HG02884 (cell line): Measurements from ENCODE around the gene MATCAP1.
A peak's percentile ranks its signal among the peaks of the same experiment; 100 is the strongest.

Source experiments
- ATAC-seq: cut with Tn5 transposase; IDR thresholded peaks from one replicate; pipeline ENCODE4 v1.9.1; 2021; ENCODE audit warnings: mild to moderate bottlenecking, moderate library complexity; ENCODE audit not compliant: unreplicated experiment

The MATCAP1 gene

DNA sequence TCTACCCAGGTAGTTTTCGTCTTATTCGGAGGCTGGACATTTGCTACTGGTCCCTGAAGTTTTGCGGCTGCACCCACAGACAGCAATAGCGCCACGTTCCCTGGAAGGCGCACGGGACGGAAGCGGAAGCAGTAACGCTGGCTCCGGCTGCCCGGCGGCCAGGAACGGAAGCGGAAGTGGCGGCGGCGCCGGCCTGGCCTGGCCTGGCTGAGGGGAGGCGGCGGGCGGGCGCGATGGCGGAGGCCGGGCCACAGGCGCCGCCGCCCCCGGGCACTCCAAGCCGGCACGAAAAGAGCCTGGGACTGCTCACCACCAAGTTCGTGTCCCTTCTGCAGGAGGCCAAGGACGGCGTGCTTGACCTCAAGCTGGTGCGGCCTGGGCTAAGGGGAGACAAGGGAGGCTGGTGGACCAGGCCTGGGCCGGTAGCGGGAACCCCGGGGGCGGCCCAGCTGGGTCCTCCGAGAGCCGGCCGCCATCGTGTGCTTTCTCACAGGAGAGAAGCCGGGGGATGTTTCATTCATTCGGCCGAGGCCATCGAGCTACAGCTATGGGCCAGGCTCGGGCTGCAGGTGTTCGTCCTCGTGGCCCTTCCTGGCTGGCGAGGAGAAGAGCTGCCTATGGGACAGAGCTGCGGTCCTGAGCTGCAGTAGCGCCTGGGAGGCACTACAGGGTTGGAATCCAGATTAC, 8.4 kb upstream of the MATCAP1 start, which contains the start of gene E2F4:
Gene E2F4 (plus strand): TSS at position 161 of the 687 bp plus-strand sequence. CDS start 73 bp downstream, at position 234.
- ATAC-seq, result peak; percentile 94

DNA sequence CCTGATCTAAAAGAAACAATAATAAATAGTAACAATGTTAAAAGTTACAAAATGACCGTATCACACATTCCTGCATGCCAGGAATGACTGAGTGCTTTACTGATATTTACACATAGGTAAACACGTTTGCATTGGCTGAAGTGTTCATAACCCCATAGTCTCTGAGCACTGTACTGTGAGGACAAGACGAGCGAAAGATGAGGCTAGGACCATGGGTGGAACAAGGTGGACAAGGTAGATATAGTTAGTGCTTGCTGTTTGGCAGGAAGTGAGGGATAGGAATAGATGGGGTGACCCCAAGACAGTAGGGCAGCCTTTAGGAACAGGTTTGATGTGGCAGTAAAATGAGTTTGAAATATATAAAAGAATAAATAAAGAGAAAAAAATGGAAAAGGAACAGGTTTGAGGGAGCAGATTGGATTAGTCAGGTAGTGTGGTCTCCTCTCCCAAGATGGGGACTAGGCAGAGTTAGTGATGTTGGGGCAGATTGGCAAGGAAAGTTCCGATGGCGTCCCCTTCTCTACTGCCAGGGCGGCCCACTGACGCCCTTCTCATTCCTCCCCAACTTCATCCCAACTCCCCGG, 7.7 kb upstream of the MATCAP1 start:
- ATAC-seq, result no peak

DNA sequence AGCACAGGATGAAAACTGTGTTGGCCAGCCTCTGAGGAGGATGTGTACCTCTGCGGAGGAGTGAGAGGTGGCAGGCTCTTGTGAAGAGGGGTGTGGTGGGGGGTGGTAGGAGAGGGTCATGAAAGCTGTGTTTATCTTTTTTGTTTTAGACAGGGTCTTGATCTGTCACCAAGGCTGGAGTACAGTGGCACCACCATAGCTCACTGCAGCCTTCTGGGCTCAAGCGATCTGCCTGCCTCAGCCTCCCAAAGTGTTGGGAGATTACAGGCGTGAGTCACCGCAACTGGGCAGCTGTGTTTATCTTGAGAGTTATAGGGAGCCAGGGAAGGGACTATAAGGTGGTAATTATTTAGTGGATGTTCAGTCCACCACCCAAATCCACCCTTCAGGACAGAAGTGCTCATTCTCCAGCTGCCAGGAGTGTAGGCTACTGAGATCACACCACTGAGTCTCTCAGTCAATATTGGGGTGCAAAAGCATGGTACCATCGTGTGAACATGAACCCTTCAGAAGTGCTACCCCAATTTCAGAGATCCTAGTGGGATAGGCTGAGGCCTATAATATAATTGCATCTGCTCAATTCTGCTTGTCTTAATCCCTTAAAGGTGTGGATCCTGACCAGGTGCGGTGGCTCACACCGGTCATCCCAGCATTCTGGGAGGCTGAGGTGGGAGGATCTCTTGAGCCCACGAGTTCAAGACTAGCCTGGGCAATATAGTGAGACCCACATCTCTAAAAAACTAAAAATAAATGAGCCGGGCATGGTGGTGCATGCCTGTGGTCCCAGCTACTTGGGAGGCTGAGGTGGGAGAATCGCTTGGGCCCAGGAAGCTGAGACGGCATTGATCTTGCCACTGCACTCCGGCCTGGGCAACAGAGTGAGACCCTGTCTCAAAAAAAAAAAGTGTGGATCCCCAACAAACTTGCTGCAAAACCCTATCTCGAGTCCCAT, 7.0 kb upstream of the MATCAP1 start:
- no peak for ATAC-seq

GRCh38 chr16:67190041-67190440, 6.3 kb upstream of the MATCAP1 start, which contains the start of gene EXOC3L1:
TSS of gene EXOC3L1 (minus strand) at chr16:67190136. CDS start at chr16:67189676, 460 bp downstream.
- ATAC-seq, result no peak

- ATAC-seq, result no peak
Observed at GRCh38 chr16:67188798-67189197, 5.0 kb upstream of the MATCAP1 start.

DNA sequence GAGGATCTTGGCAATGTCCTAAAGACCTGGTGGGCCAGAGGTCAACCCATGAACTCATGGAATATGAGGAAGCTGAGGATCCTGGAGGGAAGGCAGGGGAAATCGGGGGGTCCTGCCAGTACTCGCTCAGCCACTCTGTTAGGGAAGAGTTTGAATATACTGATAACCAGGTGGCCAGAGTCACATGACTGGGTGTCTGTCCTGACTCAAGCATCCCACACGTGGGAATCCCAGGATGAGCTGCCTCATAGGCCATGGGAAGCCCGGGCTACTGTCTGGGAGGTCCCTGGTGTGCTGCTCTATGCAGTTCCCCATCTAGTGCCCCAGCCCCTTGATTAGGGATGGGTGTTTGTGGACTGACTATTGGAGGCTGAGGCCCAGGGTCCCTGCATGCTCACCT, 4.6 kb upstream of the MATCAP1 start:
- no peak for ATAC-seq

DNA sequence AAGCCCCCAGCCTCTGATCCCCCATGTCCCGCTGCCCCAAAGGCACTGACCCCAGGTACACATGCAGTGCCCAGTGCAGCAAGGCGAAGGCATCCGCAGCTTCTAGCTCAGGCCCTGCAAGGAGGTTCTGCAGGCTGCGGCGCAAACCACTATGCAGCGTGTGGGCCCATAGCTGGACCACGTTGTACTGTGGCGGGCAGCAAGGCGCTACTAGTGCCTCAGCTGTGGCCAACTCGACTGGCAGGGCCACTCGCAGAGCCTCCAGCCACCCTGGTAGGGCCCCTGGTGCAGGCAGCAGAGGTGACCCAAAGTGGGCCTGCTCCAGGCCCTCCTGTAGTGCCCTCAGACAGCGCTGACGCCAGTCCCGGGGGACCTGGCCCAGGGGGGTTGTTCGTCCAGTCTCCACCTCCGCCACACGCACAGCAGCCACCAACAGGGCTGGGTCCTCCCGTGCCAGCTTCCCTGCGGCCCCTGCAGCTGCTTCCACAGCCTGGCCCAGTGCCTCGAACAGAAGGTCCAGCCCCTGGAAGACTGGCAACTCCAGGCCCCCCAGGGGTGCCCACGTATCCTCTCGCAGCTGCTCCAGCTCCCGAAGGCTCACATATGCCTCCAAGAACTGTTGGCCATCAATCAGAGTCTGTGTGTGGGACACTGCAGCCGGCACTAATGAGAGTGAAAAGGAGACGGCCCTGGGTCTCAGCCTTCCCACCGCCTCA, 3.6 kb upstream of the MATCAP1 start:
- no peak for ATAC-seq

GRCh38 chr16:67186550-67186950, 2.8 kb upstream of the MATCAP1 start:
- no peak for ATAC-seq

DNA sequence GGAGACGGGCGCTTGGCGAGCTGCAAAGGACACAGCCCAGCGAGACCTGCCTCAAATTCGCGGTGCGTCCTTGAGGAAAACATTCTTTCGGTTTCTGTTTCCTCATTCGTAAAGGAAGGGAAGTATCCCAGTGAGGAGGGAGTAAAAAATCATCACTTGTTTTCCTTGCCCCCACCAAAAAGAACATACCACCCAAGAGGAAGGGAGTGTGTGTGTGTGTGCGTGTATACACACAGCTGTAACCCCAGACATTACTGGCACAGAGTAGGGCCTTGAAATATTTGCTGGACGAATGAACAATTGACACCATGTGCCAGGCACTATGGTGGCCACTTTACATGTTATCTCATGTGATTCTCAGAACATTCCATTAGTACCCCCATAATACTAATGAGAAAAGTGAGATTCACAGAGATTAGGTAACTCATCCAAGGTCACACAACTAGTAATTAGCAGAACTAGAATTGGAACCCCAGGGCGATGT, 1.9 kb upstream of the MATCAP1 start:
- ATAC-seq, result no peak

DNA sequence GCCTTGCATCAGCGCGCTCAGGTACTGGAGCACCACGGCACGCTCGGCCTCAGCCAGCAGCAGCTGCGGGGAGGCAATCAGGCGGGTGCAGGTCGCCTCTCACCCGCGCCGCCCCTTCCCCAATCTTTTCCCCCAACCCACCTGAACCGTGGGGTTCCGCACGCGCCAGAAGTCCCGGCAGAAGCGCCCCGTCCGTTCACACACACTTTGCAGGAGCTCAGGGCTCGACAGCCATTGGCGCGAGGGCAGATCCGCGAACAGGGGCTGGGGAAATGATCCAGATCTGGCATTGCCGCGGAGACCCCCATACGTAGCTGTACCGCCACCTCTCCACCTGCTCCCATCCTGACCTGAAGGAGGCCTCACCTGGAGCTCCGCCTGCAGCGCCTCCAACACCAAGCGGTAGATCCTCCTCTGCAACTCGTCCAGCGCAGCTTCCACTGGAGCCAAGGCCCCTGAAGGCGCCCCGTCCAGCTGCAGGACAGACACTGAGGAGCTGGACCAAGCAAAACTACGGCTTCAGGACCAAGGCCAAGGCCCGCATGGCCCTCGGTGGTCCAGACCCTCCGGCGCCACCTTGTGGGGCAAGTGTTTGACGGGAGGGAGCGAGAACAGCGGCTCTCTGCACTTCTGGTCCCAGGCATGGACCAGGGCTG, 1.4 kb upstream of the MATCAP1 start:
- ATAC-seq, result no peak

GRCh38 chr16:67184453-67184994, 761 bp upstream of the MATCAP1 start:
- no peak for ATAC-seq

DNA sequence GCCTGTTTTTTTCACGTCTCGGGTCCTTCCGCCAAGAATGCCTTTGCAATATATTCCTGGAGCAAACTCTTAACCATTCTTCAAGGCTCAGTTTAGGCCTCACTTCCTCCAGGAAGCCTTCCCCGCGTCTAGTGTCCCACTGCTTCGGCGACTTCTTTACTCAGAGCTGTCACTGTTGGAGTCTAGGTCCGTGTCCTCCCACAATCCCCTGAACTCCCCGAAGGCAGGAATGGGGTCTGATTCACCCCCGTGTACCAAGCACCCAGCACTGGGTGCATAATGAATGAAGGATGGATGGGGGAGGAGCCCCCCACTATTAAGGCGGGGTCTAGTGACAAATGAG, 508 bp downstream of the MATCAP1 start:
- no peak for ATAC-seq

GRCh38 chr16:67182288-67182687, 1.5 kb downstream of the MATCAP1 start:
- ATAC-seq, result no peak

- ATAC-seq, result no peak
Observed at GRCh38 chr16:67181346-67181745, 2.4 kb downstream of the MATCAP1 start.

DNA sequence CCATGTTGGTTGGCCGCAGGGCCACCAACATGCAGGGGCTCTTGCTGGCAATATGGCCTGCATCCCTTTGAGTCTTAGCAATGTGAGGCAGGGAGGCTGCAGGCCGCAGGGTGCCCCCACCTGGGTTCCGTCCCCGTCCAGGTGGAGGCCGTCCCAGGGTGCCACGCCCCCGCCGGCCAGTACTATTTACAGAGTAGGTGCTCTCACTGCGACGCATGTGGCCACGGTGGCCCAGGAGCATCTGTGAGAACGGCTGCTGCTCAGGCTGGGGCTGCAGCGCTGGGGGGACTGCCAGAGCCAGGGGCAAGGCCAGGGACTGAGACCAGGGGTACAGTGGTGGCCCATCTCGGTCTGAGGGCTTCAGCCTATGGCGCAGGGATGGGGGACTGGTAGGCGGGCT, 3.6 kb downstream of the MATCAP1 start:
- no peak for ATAC-seq

GRCh38 chr16:67179421-67180080, 4.2 kb downstream of the MATCAP1 start:
- ATAC-seq, result no peak

- ATAC-seq, result no peak
Observed at GRCh38 chr16:67177743-67178699, 5.7 kb downstream of the MATCAP1 start.

- ATAC-seq, result no peak
Observed at GRCh38 chr16:67176662-67177061, 7.1 kb downstream of the MATCAP1 start.
